Muscle of leg (tissue), 11 donors: Measurements from ENCODE around the gene RTN1. TPM values are rescaled to one million over a fixed set of nuclear protein-coding genes. Genes with fewer than 3 reads are reported as not detected.
"Not testable (repeated sequence)": the region's sequence is repeated elsewhere in the genome, so short reads cannot be mapped to it uniquely, and the experiment has no call there.

Experiments used
- DNase-seq: peaks from one replicate; pipeline ENCODE4 v3.0.0; 2013
- H3K27ac ChIP-seq: one replicate; pipeline ENCODE4 v1.5.1; 2013; ENCODE audit warnings: mild to moderate bottlenecking, low read length, control low read depth
- H3K27me3 ChIP-seq: one replicate; pipeline ENCODE4 v1.6.1; 2013; ENCODE audit warnings: low read length; ENCODE audit not compliant: control insufficient read depth, insufficient read depth
- H3K36me3 ChIP-seq: one replicate; pipeline ENCODE4 v1.6.1; 2013; ENCODE audit warnings: low read length; ENCODE audit not compliant: control insufficient read depth, insufficient read depth
- H3K4me1 ChIP-seq: one replicate; pipeline ENCODE4 v1.6.1; 2013; ENCODE audit warnings: low read length; ENCODE audit not compliant: control insufficient read depth, insufficient read depth
- H3K4me3 ChIP-seq: one replicate; pipeline ENCODE4 v1.5.1; 2013; ENCODE audit warnings: low read length, control low read depth
- H3K9me3 ChIP-seq: replicated peaks from 2 replicates; pipeline ENCODE4 v1.6.1; 2013; ENCODE audit warnings: low read depth, low read length; ENCODE audit not compliant: control insufficient read depth
- whole genome bisulfite sequencing: methylation state at CpG from one replicate; pipeline ENCODE4 v1.1.5; 2013; ENCODE audit warnings: missing lambda C conversion rate; ENCODE audit not compliant: insufficient coverage; 5-methylcytosine and 5-hydroxymethylcytosine counted together
- polyA plus RNA-seq, 8 donors: library from polyadenylated mRNA; unstranded; fragments of 120-200 nt; gene quantifications; one replicate each; pipeline versions ENCODE4 v1.2.1 to v1.2.3, GENCODE V29; 2013; ENCODE audit warnings: inconsistent platforms in 1 of 8, low replicate concordance in 1 of 8; ENCODE audit not compliant: insufficient read length in 8 of 8, insufficient read depth in 1 of 8
- total RNA-seq: library from RNA; stranded (reverse); fragments of 120-200 nt; gene quantifications from one replicate; pipeline ENCODE4 v1.2.4, GENCODE V29; 2013

The RTN1 gene
- total and polyA plus RNA-seq, 9 donors: 1.2 to 4.6 (median 1.9) TPM

GRCh38 chr14:59646832-59647231, 223.7 kb downstream of the RTN1 start:
- WGBS: 80% methylated on average over 1 of the region's 1 CpG
- peaks cover 20% of the 10 kb centered on the region for H3K9me3 ChIP-seq
- not testable (repeated sequence) for H3K36me3 ChIP-seq, H3K4me1 ChIP-seq, H3K27me3 ChIP-seq, DNase-seq, H3K4me3 ChIP-seq, H3K27ac ChIP-seq

GRCh38 chr14:59638885-59639284, 231.7 kb downstream of the RTN1 start:
- Histone ChIP-seq H3K9me3 (peaks cover 3% of the 10 kb centered on the region), H3K36me3 (no peaks in the 10 kb centered on the region), H3K4me1 (no peaks in the 10 kb centered on the region), H3K27me3 (no peaks in the 10 kb centered on the region), H3K4me3 (no peak overlapping the region), H3K27ac (no peak overlapping the region)
- DNase-seq: no peak
- WGBS: no CpG with 5 or more reads among the region's 4 CpGs

- Histone ChIP-seq H3K4me3 (no peak overlapping the region), H3K9me3 (no peaks in the 10 kb centered on the region), H3K4me1 (no peaks in the 10 kb centered on the region), H3K27ac (no peak overlapping the region), H3K36me3 (no peaks in the 10 kb centered on the region), H3K27me3 (peaks cover 14% of the 10 kb centered on the region)
- no CpG with 5 or more reads among the region's 2 CpGs for WGBS
- DNase-seq: no peak
These were observed 236.0 kb downstream of the RTN1 start for GRCh38 chr14:59634617-59635016.

- H3K4me3 ChIP-seq: no peak overlapping the region
- DNase-seq: no peak
- no peaks in the 10 kb centered on the region for H3K4me1 ChIP-seq
- WGBS: no CpG with 5 or more reads among the region's 3 CpGs
- H3K36me3 ChIP-seq: no peaks in the 10 kb centered on the region
- H3K9me3 ChIP-seq: no peaks in the 10 kb centered on the region
- H3K27me3 ChIP-seq: peaks cover 14% of the 10 kb centered on the region
- no peak overlapping the region for H3K27ac ChIP-seq
These were observed 237.1 kb downstream of the RTN1 start for GRCh38 chr14:59633486-59633885.

GRCh38 chr14:59632381-59632780, 238.2 kb downstream of the RTN1 start:
- Histone ChIP-seq H3K4me1 (no peaks in the 10 kb centered on the region), H3K36me3 (no peaks in the 10 kb centered on the region), H3K9me3 (no peaks in the 10 kb centered on the region), H3K4me3 (no peak overlapping the region), H3K27me3 (peaks cover 14% of the 10 kb centered on the region), H3K27ac (no peak overlapping the region)
- DNase-seq: peak; percentile 1
- 63% methylated on average over 3 of the region's 3 CpGs for WGBS

GRCh38 chr14:59631237-59631636, 239.3 kb downstream of the RTN1 start:
- WGBS: 29% methylated on average over 3 of the region's 3 CpGs
- no peak overlapping the region for H3K4me3 ChIP-seq
- no peak for DNase-seq
- H3K36me3 ChIP-seq: no peaks in the 10 kb centered on the region
- no peak overlapping the region for H3K27ac ChIP-seq
- peaks cover 14% of the 10 kb centered on the region for H3K27me3 ChIP-seq
- H3K9me3 ChIP-seq: no peaks in the 10 kb centered on the region
- H3K4me1 ChIP-seq: no peaks in the 10 kb centered on the region

GRCh38 chr14:59630288-59630963, 240.2 kb downstream of the RTN1 start:
- peak; percentile 11 for DNase-seq
- no peak overlapping the region for H3K27ac ChIP-seq
- no peaks in the 10 kb centered on the region for H3K4me1 ChIP-seq
- H3K9me3 ChIP-seq: no peaks in the 10 kb centered on the region
- H3K4me3 ChIP-seq: peak overlapping the region; percentile 9
- WGBS: 1% methylated on average over 57 of the region's 57 CpGs
- H3K36me3 ChIP-seq: no peaks in the 10 kb centered on the region
- H3K27me3 ChIP-seq: peaks cover 14% of the 10 kb centered on the region

GRCh38 chr14:59629444-59630287, 240.9 kb downstream of the RTN1 start:
- Histone ChIP-seq H3K4me3 (no peak overlapping the region), H3K27ac (no peak overlapping the region), H3K9me3 (no peaks in the 10 kb centered on the region), H3K4me1 (no peaks in the 10 kb centered on the region), H3K27me3 (peaks cover 14% of the 10 kb centered on the region), H3K36me3 (no peaks in the 10 kb centered on the region)
- no peak for DNase-seq
- WGBS: 67% methylated on average over 1 of the region's 11 CpGs

GRCh38 chr14:59627011-59627520, 243.5 kb downstream of the RTN1 start:
- Histone ChIP-seq H3K9me3 (no peaks in the 10 kb centered on the region), H3K36me3 (no peaks in the 10 kb centered on the region), H3K4me1 (no peaks in the 10 kb centered on the region), H3K27me3 (peaks cover 15% of the 10 kb centered on the region), H3K4me3 (no peak overlapping the region), H3K27ac (no peak overlapping the region)
- DNase-seq: no peak
- no CpG with 5 or more reads among the region's 2 CpGs for WGBS

GRCh38 chr14:59622631-59623030, 247.9 kb downstream of the RTN1 start:
- H3K36me3 ChIP-seq: no peaks in the 10 kb centered on the region
- peaks cover 2% of the 10 kb centered on the region for H3K27me3 ChIP-seq
- H3K4me1 ChIP-seq: no peaks in the 10 kb centered on the region
- DNase-seq: no peak
- no CpG with 5 or more reads among the region's 2 CpGs for WGBS
- H3K27ac ChIP-seq: no peak overlapping the region
- no peaks in the 10 kb centered on the region for H3K9me3 ChIP-seq
- H3K4me3 ChIP-seq: no peak overlapping the region
